Right lobe of liver (tissue), 6 donors: ENCODE data around the gene NIF3L1. TPM values are rescaled to one million over a fixed set of nuclear protein-coding genes. Genes with fewer than 3 reads are reported as not detected.

ENCODE experiments used
- ATAC-seq, 4 donors: fragments of 200-7000 bp; cut with Tn5 transposase; one replicate each; pipeline ENCODE4 v1.9.1; 2020; ENCODE audit warnings: mild to moderate bottlenecking in 4 of 4, moderate library complexity in 4 of 4
- DNase-seq, 3 donors: peaks; one replicate each; pipeline ENCODE4 v3.0.0-alpha.2; 2020
- H3K27ac ChIP-seq, 3 donors: fragments of 200-600 bp; one replicate each; pipeline ENCODE4 v1.8.0; 2022
- H3K27me3 ChIP-seq, 2 donors: fragments of 200-600 bp; one replicate each; pipeline ENCODE4 v1.8.0; 2022
- H3K36me3 ChIP-seq, 4 donors: fragments of 200-600 bp; sonication (generic) in 1 of 4; one replicate each; pipeline versions ENCODE4 v1.5.1 to v1.8.0; 2017 to 2022; ENCODE audit warnings: control low read depth in 1 of 4
- H3K4me1 ChIP-seq, 4 donors: fragments of 200-600 bp; sonication (generic) in 1 of 4; one replicate each; pipeline versions ENCODE4 v1.5.1 to v1.8.0; 2017 to 2022; ENCODE audit warnings: control low read depth in 1 of 4
- H3K4me3 ChIP-seq, 3 donors: fragments of 200-600 bp; one replicate each; pipeline ENCODE4 v1.8.0; 2022
- H3K9me3 ChIP-seq, 4 donors: fragments of 200-600 bp; sonication (generic) in 1 of 4; one replicate each; pipeline versions ENCODE4 v1.5.1 to v1.8.0; 2017 to 2022; ENCODE audit warnings: control low read depth in 1 of 4
- CTCF ChIP-seq, 4 donors: fragments of 200-600 bp in 3 of 4; fragments of 450-650 bp in 1 of 4; IDR thresholded peaks; one replicate each; pipeline versions ENCODE4 v1.5.1 to v1.8.0; 2016 to 2022; ENCODE audit warnings: antibody characterized with exemption in 4 of 4, mild to moderate bottlenecking in 2 of 4
- POLR2A ChIP-seq: fragments of 450-650 bp; IDR thresholded peaks from one replicate; pipeline ENCODE4 v1.6.1; 2017; ENCODE audit warnings: antibody characterized with exemption, mild to moderate bottlenecking
- WGBS: methylation state at CpG from one replicate; pipeline ENCODE4 v1.1.6; 2018; ENCODE audit warnings: low coverage, low lambda C conversion rate; ENCODE audit not compliant: insufficient coverage; ENCODE audit errors: missing lambda C conversion rate; 5-methylcytosine and 5-hydroxymethylcytosine counted together
- intact Hi-C, 2 donors: fragments of 100-400 bp; cut with DNase I; formaldehyde crosslinking; loops; one replicate each; pipeline versions ENCODE4 v1.11.2 to v1.14.1; 2022
- total RNA-seq, 6 experiments: library from RNA; depleted of rRNA in 2 of 6; stranded (reverse); fragments of >200 nt in 2 of 6; fragmentation: NEBNext Ultra II Directional in 3 of 6; extraction: Animal tissue kit (Norgen Biotek cat#: 25700) in 3 of 6; gene quantifications; one replicate each; pipeline versions ENCODE4 v1.1.0 to v1.2.4, GENCODE V29; 2016 to 2023
- donor health status: DM: no; HTN: yes; CAD: no.
- donor health status: DM: no; HTN: no; CAD: no.
- donor health status: DM: no; HTN: no; CAD: no.
- donor health status: DM: no; HTN: yes; CAD: no.
- donor health status: DM: no; HTN: yes; CAD: no.

Gene NIF3L1
- total RNA-seq, 6 experiments from 2014 or later, result 9.5 to 23.7 (median 11.3) TPM

GRCh38 chr2:200913654-200914053 is 24.5 kb downstream of the NIF3L1 start:
- DNase-seq, result no peak
- ATAC-seq, result no peak
- intact Hi-C loops, result no loop called here
- no peak overlapping the region for H3K27ac ChIP-seq
- no peaks in the 10 kb centered on the region for H3K4me1 ChIP-seq
- H3K36me3 ChIP-seq, result peaks cover 0 to 85% (median 17%) of the 10 kb centered on the region in 4 donors
- no peaks in the 10 kb centered on the region for H3K9me3 ChIP-seq
- H3K27me3 ChIP-seq, result no peaks in the 10 kb centered on the region
- TF ChIP-seq CTCF (IDR thresholded peaks at IDR 0.05) (no peak), POLR2A (no peak)
- no peak overlapping the region for H3K4me3 ChIP-seq

GRCh38 chr2:200922439-200922838 is 33.3 kb downstream of the NIF3L1 start:
- Histone ChIP-seq H3K27ac (no peak overlapping the region), H3K9me3 (no peaks in the 10 kb centered on the region), H3K36me3 (peaks cover 0 to 80% (median 21%) of the 10 kb centered on the region in 4 donors), H3K27me3 (no peaks in the 10 kb centered on the region), H3K4me1 (no peaks in the 10 kb centered on the region), H3K4me3 (no peak overlapping the region)
- 79% methylated on average over 6 of the region's 6 CpGs for WGBS
- TF ChIP-seq POLR2A (no peak), CTCF (IDR thresholded peaks at IDR 0.05) (no peak)
- DNase-seq (no peak), ATAC-seq (no peak)
- intact Hi-C loops, result no loop called here

- Histone ChIP-seq H3K9me3 (no peaks in the 10 kb centered on the region), H3K4me3 (no peak overlapping the region), H3K27me3 (no peaks in the 10 kb centered on the region), H3K4me1 (peaks cover 0 to 10% (median 0%) of the 10 kb centered on the region in 4 donors), H3K27ac (no peak overlapping the region), H3K36me3 (peaks cover 0 to 42% (median 17%) of the 10 kb centered on the region in 4 donors)
- intact Hi-C loops, result no loop called here
- WGBS, result 44% methylated on average over 1 of the region's 2 CpGs
- TF ChIP-seq POLR2A, result no peak
- TF ChIP-seq CTCF (IDR thresholded peaks at IDR 0.05), result no peak
- no peak for DNase-seq
- no peak for ATAC-seq
Observed at GRCh38 chr2:200929334-200930249, 40.4 kb downstream of the NIF3L1 start.

- TF ChIP-seq POLR2A (no peak), CTCF (IDR thresholded peaks at IDR 0.05) (no peak)
- ATAC-seq (no peak), DNase-seq (no peak)
- Histone ChIP-seq H3K27ac (no peak overlapping the region), H3K27me3 (no peaks in the 10 kb centered on the region), H3K4me1 (peaks cover 0 to 10% (median 0%) of the 10 kb centered on the region in 4 donors), H3K36me3 (peaks cover 0 to 46% (median 20%) of the 10 kb centered on the region in 4 donors), H3K4me3 (no peak overlapping the region), H3K9me3 (no peaks in the 10 kb centered on the region)
- intact Hi-C loops, result no loop called here
- 43% methylated on average over 3 of the region's 3 CpGs for WGBS
Observed at GRCh38 chr2:200930947-200931626, 41.9 kb downstream of the NIF3L1 start.
